Mesenchymal stem cell (in vitro differentiated cells and primary cell): ENCODE measurements around the gene DUSP12.

Experiments used
- DNase-seq: peaks from one replicate; pipeline ENCODE4 v3.0.0-alpha.2; 2013
- H2AFZ ChIP-seq: one replicate; pipeline ENCODE4 v1.6.1; 2013; ENCODE audit warnings: low read depth, mild to moderate bottlenecking, control low read depth, inconsistent platforms, low read length, moderate library complexity
- H2AK5ac ChIP-seq: 2 replicates; pipeline ENCODE4 v1.6.1; 2013; ENCODE audit warnings: low read length, moderate library complexity, mild to moderate bottlenecking, inconsistent platforms; ENCODE audit not compliant: severe bottlenecking
- H2BK120ac ChIP-seq: one replicate; pipeline ENCODE4 v1.6.1; 2013; ENCODE audit warnings: low read depth, mild to moderate bottlenecking, inconsistent platforms, low read length, moderate library complexity
- H2BK12ac ChIP-seq, 2 experiments: one replicate each; pipeline ENCODE4 v1.6.1; 2013; ENCODE audit warnings: inconsistent platforms in 2 of 2, low read length in 2 of 2, mild to moderate bottlenecking in 2 of 2, moderate library complexity in 2 of 2, control low read depth in 1 of 2
- H2BK15ac ChIP-seq: one replicate; pipeline ENCODE4 v1.6.1; 2013; ENCODE audit warnings: mild to moderate bottlenecking, low read depth, inconsistent platforms; ENCODE audit not compliant: poor library complexity, severe bottlenecking
- H2BK5ac ChIP-seq: 2 replicates; pipeline ENCODE4 v1.6.1; 2013; ENCODE audit warnings: low read depth, mild to moderate bottlenecking, low read length, control low read depth, inconsistent platforms; ENCODE audit not compliant: poor library complexity, severe bottlenecking
- H3K14ac ChIP-seq, 2 experiments: one replicate each; pipeline ENCODE4 v1.6.1; 2013; ENCODE audit warnings: inconsistent platforms in 2 of 2, low read length in 2 of 2, control low read depth in 1 of 2, mild to moderate bottlenecking in 1 of 2, moderate library complexity in 1 of 2
- H3K18ac ChIP-seq, 2 experiments: one replicate each; pipeline ENCODE4 v1.6.1; 2013; ENCODE audit warnings: inconsistent platforms in 2 of 2, low read length in 2 of 2, control low read depth in 1 of 2, low read depth in 1 of 2, mild to moderate bottlenecking in 1 of 2
- H3K23ac ChIP-seq, 2 experiments: one replicate each; pipeline ENCODE4 v1.6.1; 2013; ENCODE audit warnings: inconsistent platforms in 2 of 2, low read length in 2 of 2, mild to moderate bottlenecking in 2 of 2, moderate library complexity in 2 of 2, control low read depth in 1 of 2
- H3K27ac ChIP-seq: 2 replicates; pipeline ENCODE4 v1.5.1; 2013; ENCODE audit warnings: mild to moderate bottlenecking, moderate library complexity, low read length, control low read depth, inconsistent platforms; ENCODE audit not compliant: poor library complexity, severe bottlenecking
- H3K27me3 ChIP-seq, 2 experiments: 2 replicates each; pipeline versions ENCODE4 v1.6.1 to v1.7.0; 2013; ENCODE audit warnings: low read length in 2 of 2, mild to moderate bottlenecking in 2 of 2, moderate library complexity in 2 of 2, control low read depth in 1 of 2, inconsistent platforms in 1 of 2; ENCODE audit not compliant: control insufficient read depth in 1 of 2, insufficient read depth in 1 of 2
- H3K36me3 ChIP-seq, 2 experiments: 2 replicates each; pipeline versions ENCODE4 v1.6.1 to v1.7.0; 2013; ENCODE audit warnings: low read length in 2 of 2, control low read depth in 1 of 2, inconsistent platforms in 1 of 2, low read depth in 1 of 2, mild to moderate bottlenecking in 1 of 2; ENCODE audit not compliant: insufficient read depth in 2 of 2, control insufficient read depth in 1 of 2
- H3K4ac ChIP-seq, 2 experiments: one replicate each; pipeline ENCODE4 v1.6.1; 2013; ENCODE audit warnings: inconsistent platforms in 2 of 2, low read length in 2 of 2, mild to moderate bottlenecking in 2 of 2, moderate library complexity in 2 of 2, control low read depth in 1 of 2, low read depth in 1 of 2
- H3K4me1 ChIP-seq: 2 replicates; pipeline ENCODE4 v1.6.1; 2013; ENCODE audit warnings: low read depth, low read length, control low read depth; ENCODE audit not compliant: control insufficient read depth, insufficient read depth
- H3K4me2 ChIP-seq: 2 replicates; pipeline ENCODE4 v1.6.1; 2013; ENCODE audit warnings: low read length, mild to moderate bottlenecking, inconsistent platforms; ENCODE audit not compliant: poor library complexity, severe bottlenecking
- H3K4me3 ChIP-seq, 2 experiments: 2 replicates each; pipeline versions ENCODE4 v1.5.1 to v1.7.0; 2013; ENCODE audit warnings: low read length in 2 of 2, mild to moderate bottlenecking in 2 of 2, control low read depth in 1 of 2, low read depth in 1 of 2; ENCODE audit not compliant: insufficient read depth in 1 of 2
- H3K79me1 ChIP-seq: replicated peaks from 2 replicates; pipeline ENCODE4 v1.6.1; 2013; ENCODE audit warnings: mild to moderate bottlenecking, control low read depth, low read length, inconsistent platforms; ENCODE audit not compliant: poor library complexity, severe bottlenecking
- H3K9ac ChIP-seq: 2 replicates; pipeline ENCODE4 v1.7.0; 2013; ENCODE audit warnings: mild to moderate bottlenecking, low read length, moderate library complexity
- H3K9me3 ChIP-seq: 2 replicates; pipeline ENCODE4 v1.7.0; 2013; ENCODE audit warnings: mild to moderate bottlenecking, low read length; ENCODE audit not compliant: control insufficient read depth
- H4K8ac ChIP-seq: one replicate; pipeline ENCODE4 v1.6.1; 2013; ENCODE audit warnings: inconsistent platforms, mild to moderate bottlenecking, low read length, moderate library complexity
- H4K91ac ChIP-seq: one replicate; pipeline ENCODE4 v1.6.1; 2013; ENCODE audit warnings: mild to moderate bottlenecking, low read length, inconsistent platforms
- WGBS: methylation state at CpG from one replicate; pipeline ENCODE4 v1.1.7; 2013; ENCODE audit warnings: mixed read lengths; 5-methylcytosine and 5-hydroxymethylcytosine counted together

The DUSP12 gene

GRCh38 chr1:161706482-161707347 is 42.9 kb upstream of the DUSP12 start, which contains the start of gene FCRLA:
Gene FCRLA (plus strand): TSS chr1:161707229. CDS start chr1:161707265, 36 bp downstream.
- Histone ChIP-seq H3K9ac (peak within 1 kb of the TSS; percentile 81), H2AFZ (no peak within 1 kb of the TSS), H3K79me1 (no peaks in the 10 kb centered on the region), H2BK15ac (no peak within 1 kb of the TSS), H3K14ac (no peak within 1 kb of the TSS), H3K27ac (no peak within 1 kb of the TSS), H2AK5ac (no peak within 1 kb of the TSS), H3K18ac (peak within 1 kb of the TSS; percentile 15 to 79), H4K91ac (no peak within 1 kb of the TSS), H2BK5ac (no peak within 1 kb of the TSS), H3K4ac (peak within 1 kb of the TSS in 1 of 2 experiments; percentile 53), H2BK12ac (peak within 1 kb of the TSS; percentile 29 to 61), H2BK120ac (no peak within 1 kb of the TSS), H3K4me3 (peak within 1 kb of the TSS in 1 of 2 experiments; percentile 27), H4K8ac (peak within 1 kb of the TSS; percentile 72), H3K4me1 (no peaks in the 10 kb centered on the region), H3K4me2 (no peak within 1 kb of the TSS), H3K27me3 (peaks cover 0 to 35% of the 10 kb centered on the region in 2 experiments), H3K9me3 (no peaks in the 10 kb centered on the region), H3K23ac (no peak within 1 kb of the TSS), H3K36me3 (no peaks in the 10 kb centered on the region)
- 10% methylated on average over 3 of the region's 4 CpGs for WGBS
- DNase-seq = peak; percentile 97

GRCh38 chr1:161707503-161707902 is 42.1 kb upstream of the DUSP12 start:
- H3K18ac ChIP-seq = no peak overlapping the region
- no peak overlapping the region for H3K14ac ChIP-seq
- no peak for DNase-seq
- no peak overlapping the region for H2AFZ ChIP-seq
- no peak overlapping the region for H4K91ac ChIP-seq
- H2BK15ac ChIP-seq = no peak overlapping the region
- H4K8ac ChIP-seq = no peak overlapping the region
- H3K4me1 ChIP-seq = no peaks in the 10 kb centered on the region
- H3K79me1 ChIP-seq = no peaks in the 10 kb centered on the region
- WGBS = 95% methylated on average over 2 of the region's 2 CpGs
- H2AK5ac ChIP-seq = no peak overlapping the region
- peaks cover 0 to 43% of the 10 kb centered on the region in 2 experiments for H3K27me3 ChIP-seq
- H2BK5ac ChIP-seq = no peak overlapping the region
- H3K4me2 ChIP-seq = no peak overlapping the region
- no peak overlapping the region for H3K23ac ChIP-seq
- H3K36me3 ChIP-seq = no peaks in the 10 kb centered on the region
- H3K27ac ChIP-seq = no peak overlapping the region
- H3K9ac ChIP-seq = peak overlapping the region; percentile 42
- H3K4me3 ChIP-seq = no peak overlapping the region
- no peak overlapping the region for H2BK12ac ChIP-seq
- H3K9me3 ChIP-seq = no peaks in the 10 kb centered on the region
- no peak overlapping the region for H2BK120ac ChIP-seq
- peak overlapping the region in 1 of 2 experiments; percentile 53 for H3K4ac ChIP-seq

- Histone ChIP-seq H3K27ac (no peak overlapping the region), H3K9me3 (no peaks in the 10 kb centered on the region), H4K8ac (no peak overlapping the region), H2BK12ac (no peak overlapping the region), H2BK15ac (no peak overlapping the region), H2BK120ac (no peak overlapping the region), H3K4ac (no peak overlapping the region), H3K4me1 (no peaks in the 10 kb centered on the region), H2AK5ac (no peak overlapping the region), H3K18ac (no peak overlapping the region), H4K91ac (no peak overlapping the region), H3K23ac (no peak overlapping the region), H3K27me3 (peaks cover 0 to 53% of the 10 kb centered on the region in 2 experiments), H3K4me2 (no peak overlapping the region), H2BK5ac (no peak overlapping the region), H3K4me3 (no peak overlapping the region), H3K9ac (no peak overlapping the region), H2AFZ (no peak overlapping the region), H3K79me1 (no peaks in the 10 kb centered on the region), H3K14ac (no peak overlapping the region), H3K36me3 (no peaks in the 10 kb centered on the region)
- 76% methylated on average over 4 of the region's 4 CpGs for WGBS
- no peak for DNase-seq
Measured at GRCh38 chr1:161709373-161709772, 40.2 kb upstream of the DUSP12 start.

GRCh38 chr1:161710560-161710959 is 39.0 kb upstream of the DUSP12 start:
- H3K27me3 ChIP-seq = peaks cover 0 to 59% of the 10 kb centered on the region in 2 experiments
- no peak overlapping the region for H2AK5ac ChIP-seq
- H2BK5ac ChIP-seq = no peak overlapping the region
- H3K36me3 ChIP-seq = no peaks in the 10 kb centered on the region
- no peak overlapping the region for H3K4me3 ChIP-seq
- WGBS = 93% methylated on average over 4 of the region's 4 CpGs
- no peak overlapping the region for H4K8ac ChIP-seq
- H3K9me3 ChIP-seq = no peaks in the 10 kb centered on the region
- no peak for DNase-seq
- H3K18ac ChIP-seq = no peak overlapping the region
- H3K4me1 ChIP-seq = no peaks in the 10 kb centered on the region
- no peak overlapping the region for H3K14ac ChIP-seq
- H3K27ac ChIP-seq = no peak overlapping the region
- H2AFZ ChIP-seq = no peak overlapping the region
- H2BK15ac ChIP-seq = no peak overlapping the region
- H2BK12ac ChIP-seq = no peak overlapping the region
- H2BK120ac ChIP-seq = no peak overlapping the region
- H3K9ac ChIP-seq = no peak overlapping the region
- no peaks in the 10 kb centered on the region for H3K79me1 ChIP-seq
- H4K91ac ChIP-seq = no peak overlapping the region
- no peak overlapping the region for H3K4me2 ChIP-seq
- H3K23ac ChIP-seq = no peak overlapping the region
- H3K4ac ChIP-seq = no peak overlapping the region
